Measurements from ENCODE around the gene DLG5.

DNA sequence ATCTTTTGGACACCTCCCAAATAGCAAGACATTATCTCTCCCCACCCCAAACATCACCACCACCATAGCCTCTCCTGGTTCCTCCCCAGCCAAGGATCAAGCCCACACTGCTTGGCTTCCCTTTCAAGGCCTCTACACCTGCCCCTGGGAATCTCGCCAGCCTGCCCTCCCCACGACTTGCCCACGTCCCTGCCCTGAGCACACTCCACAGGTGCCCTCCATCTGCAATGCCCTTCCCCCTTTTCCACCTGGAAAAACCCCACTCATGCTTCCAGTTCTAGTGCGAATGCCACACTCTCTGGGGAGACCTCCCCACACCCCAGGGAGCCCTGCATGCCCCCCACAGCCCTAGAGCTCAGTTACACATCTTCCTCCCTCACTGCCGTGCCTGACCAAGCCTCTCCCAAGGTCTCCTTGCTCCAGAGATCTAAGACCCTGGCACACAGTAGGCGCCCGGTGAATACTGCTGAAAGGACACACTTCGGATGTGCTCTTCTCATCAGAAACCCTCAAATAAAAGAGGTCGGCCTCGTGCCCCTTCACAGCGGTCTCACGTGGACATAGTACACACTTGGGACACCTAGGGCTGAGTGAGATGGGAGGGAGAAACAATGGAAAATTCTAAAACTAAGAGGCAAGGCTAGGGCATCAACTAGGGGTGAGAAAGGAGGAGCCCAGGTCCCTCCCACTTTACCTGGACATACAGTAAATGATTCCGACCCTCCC, 91.4 kb downstream of the DLG5 start:
- TF ChIP-seq, protein P1, sequence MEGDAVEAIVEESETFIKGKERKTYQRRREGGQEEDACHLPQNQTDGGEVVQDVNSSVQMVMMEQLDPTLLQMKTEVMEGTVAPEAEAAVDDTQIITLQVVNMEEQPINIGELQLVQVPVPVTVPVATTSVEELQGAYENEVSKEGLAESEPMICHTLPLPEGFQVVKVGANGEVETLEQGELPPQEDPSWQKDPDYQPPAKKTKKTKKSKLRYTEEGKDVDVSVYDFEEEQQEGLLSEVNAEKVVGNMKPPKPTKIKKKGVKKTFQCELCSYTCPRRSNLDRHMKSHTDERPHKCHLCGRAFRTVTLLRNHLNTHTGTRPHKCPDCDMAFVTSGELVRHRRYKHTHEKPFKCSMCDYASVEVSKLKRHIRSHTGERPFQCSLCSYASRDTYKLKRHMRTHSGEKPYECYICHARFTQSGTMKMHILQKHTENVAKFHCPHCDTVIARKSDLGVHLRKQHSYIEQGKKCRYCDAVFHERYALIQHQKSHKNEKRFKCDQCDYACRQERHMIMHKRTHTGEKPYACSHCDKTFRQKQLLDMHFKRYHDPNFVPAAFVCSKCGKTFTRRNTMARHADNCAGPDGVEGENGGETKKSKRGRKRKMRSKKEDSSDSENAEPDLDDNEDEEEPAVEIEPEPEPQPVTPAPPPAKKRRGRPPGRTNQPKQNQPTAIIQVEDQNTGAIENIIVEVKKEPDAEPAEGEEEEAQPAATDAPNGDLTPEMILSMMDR (IDR thresholded peaks at IDR 0.05; ENCODE audit: borderline replicate concordance, extremely low read depth, low read length, poor library complexity, severe bottlenecking) = no peak
- TF ChIP-seq EZH2 (IDR thresholded peaks at IDR 0.05; ENCODE audit: borderline replicate concordance, low read depth, low read length, severe bottlenecking) = no peak
